Common myeloid progenitor, CD34-positive (primary cell): ENCODE data around the gene ST7.

Experiments
- CTCF ChIA-PET: fragments of 350-600 bp; sonication (Branson Sonifier 250); formaldehyde crosslinking; loops from one replicate; lab custom pipeline; 2021; ENCODE audit warnings: antibody characterized with exemption; lab: Charles Lee
- POLR2A ChIA-PET: fragments of 350-600 bp; sonication (Branson Sonifier 250); formaldehyde crosslinking; loops from one replicate; lab custom pipeline; 2021; ENCODE audit warnings: antibody characterized with exemption; lab: Charles Lee
- DNase-seq, 3 donors: peaks; one replicate each; pipeline versions ENCODE4 v3.0.0 to v3.0.0-alpha.2; 2013
- H3K27ac ChIP-seq, 2 experiments: 1 replicate in 1 of 2; 2 replicates in 1 of 2; pipeline ENCODE4 v1.7.0; 2013; ENCODE audit warnings: inconsistent platforms in 2 of 2, low read length in 2 of 2, mild to moderate bottlenecking in 2 of 2, low read depth in 1 of 2, moderate library complexity in 1 of 2; ENCODE audit not compliant: severe bottlenecking in 2 of 2, insufficient read depth in 1 of 2, poor library complexity in 1 of 2
- H3K27me3 ChIP-seq, 5 experiments: replicated peaks in 2 of 5; 1 replicate in 3 of 5; 2 replicates in 2 of 5; pipeline versions ENCODE4 v1.6.1 to v1.7.0; 2013; ENCODE audit warnings: low read length in 4 of 5, mild to moderate bottlenecking in 2 of 5, moderate library complexity in 2 of 5, inconsistent platforms in 1 of 5; ENCODE audit not compliant: insufficient read depth in 5 of 5, control insufficient read depth in 4 of 5
- H3K36me3 ChIP-seq, 4 experiments: 1 replicate in 2 of 4; 2 replicates in 2 of 4; pipeline versions ENCODE4 v1.6.1 to v1.7.0; 2013; ENCODE audit warnings: low read length in 3 of 4, control low read depth in 1 of 4, mild to moderate bottlenecking in 1 of 4; ENCODE audit not compliant: control insufficient read depth in 4 of 4, insufficient read depth in 4 of 4
- H3K4me1 ChIP-seq, 4 experiments: 1 replicate in 3 of 4; 2 replicates in 1 of 4; pipeline versions ENCODE4 v1.6.1 to v1.7.1; 2013; ENCODE audit warnings: low read length in 3 of 4, mild to moderate bottlenecking in 3 of 4, control low read depth in 1 of 4, inconsistent platforms in 1 of 4, moderate library complexity in 1 of 4; ENCODE audit not compliant: control insufficient read depth in 4 of 4, insufficient read depth in 4 of 4; ENCODE audit errors: control extremely low read depth in 1 of 4
- H3K4me3 ChIP-seq, 7 experiments: 1 replicate in 4 of 7; 2 replicates in 3 of 7; pipeline versions ENCODE4 v1.5.1 to v1.7.0; 2013; ENCODE audit warnings: mild to moderate bottlenecking in 7 of 7, low read length in 6 of 7, moderate library complexity in 6 of 7, inconsistent platforms in 2 of 7, low read depth in 2 of 7, control low read depth in 1 of 7; ENCODE audit not compliant: insufficient read depth in 4 of 7, control insufficient read depth in 1 of 7; ENCODE audit errors: extremely low read depth in 1 of 7
- H3K9me3 ChIP-seq, 5 experiments: 1 replicate in 4 of 5; 2 replicates in 1 of 5; pipeline versions ENCODE4 v1.6.1 to v1.7.1; 2013; ENCODE audit warnings: low read length in 4 of 5, mild to moderate bottlenecking in 2 of 5, inconsistent platforms in 1 of 5, low read depth in 1 of 5, moderate library complexity in 1 of 5; ENCODE audit not compliant: control insufficient read depth in 4 of 5, insufficient read depth in 2 of 5; ENCODE audit errors: control extremely low read depth in 1 of 5
- WGBS: methylation state at CpG from one replicate; pipeline ENCODE4 v1.1.5; 2013; ENCODE audit not compliant: insufficient coverage; 5-methylcytosine and 5-hydroxymethylcytosine counted together

ST7 gene

DNA sequence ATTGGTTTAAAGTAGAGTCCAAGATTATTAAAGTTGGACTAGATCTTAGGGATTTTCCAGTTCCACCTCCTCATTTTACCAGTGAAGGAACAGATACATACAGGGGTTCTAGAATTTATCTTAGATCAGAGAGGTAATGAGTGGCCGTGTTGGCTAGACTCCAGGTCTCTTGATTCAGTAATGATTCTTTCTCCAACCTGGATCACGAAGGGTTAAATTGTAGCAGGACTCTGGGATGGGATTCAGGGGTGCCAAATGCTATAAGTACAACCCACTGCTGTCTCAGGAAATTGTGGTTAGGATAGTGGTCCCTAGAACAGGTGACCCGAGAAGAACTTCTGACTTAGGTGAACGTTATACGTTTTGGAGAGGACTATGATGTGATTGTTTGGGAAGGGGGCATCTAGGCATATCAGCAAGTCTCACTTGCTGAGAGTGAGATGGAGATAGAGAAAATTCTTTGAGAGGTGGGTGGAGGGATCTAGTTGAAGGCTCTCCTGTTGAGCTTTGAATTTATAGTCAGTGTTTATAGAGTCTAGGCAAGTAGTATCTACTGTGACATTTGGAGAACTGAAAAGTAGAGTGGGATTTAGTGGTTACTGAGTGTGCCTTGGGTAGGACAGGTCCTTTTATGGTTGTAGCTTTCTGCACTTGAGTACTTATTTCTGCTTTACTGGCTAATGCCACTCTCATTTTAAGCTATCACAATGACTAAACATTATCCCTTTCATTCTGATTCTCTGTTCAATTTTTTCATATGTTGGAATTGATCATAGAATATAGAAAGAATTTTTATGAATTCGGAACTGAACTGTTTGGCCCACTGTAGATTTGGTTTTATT, 58.3 kb downstream of the ST7 start:
- POLR2A ChIA-PET, result no interaction called here
- H3K27ac ChIP-seq, result no peak overlapping the region
- H3K27me3 ChIP-seq, result no peaks in the 10 kb centered on the region
- no peak overlapping the region for H3K4me3 ChIP-seq
- H3K36me3 ChIP-seq, result no peaks in the 10 kb centered on the region
- peaks cover 11 to 59% (median 43%) of the 10 kb centered on the region in 4 experiments for H3K4me1 ChIP-seq
- H3K9me3 ChIP-seq, result no peaks in the 10 kb centered on the region
- DNase-seq, result peak in 2 of 3 donors; percentile 46 to 64
- CTCF ChIA-PET, result interaction anchor here (0.7 to 9.4 kb wide), 16 partner anchors 11 to 120 kb away, joined by 3 to 87 read pairs (median 5); no protein-coding TSS in a partner anchor
- 42% methylated on average over 4 of the region's 6 CpGs for WGBS

DNA sequence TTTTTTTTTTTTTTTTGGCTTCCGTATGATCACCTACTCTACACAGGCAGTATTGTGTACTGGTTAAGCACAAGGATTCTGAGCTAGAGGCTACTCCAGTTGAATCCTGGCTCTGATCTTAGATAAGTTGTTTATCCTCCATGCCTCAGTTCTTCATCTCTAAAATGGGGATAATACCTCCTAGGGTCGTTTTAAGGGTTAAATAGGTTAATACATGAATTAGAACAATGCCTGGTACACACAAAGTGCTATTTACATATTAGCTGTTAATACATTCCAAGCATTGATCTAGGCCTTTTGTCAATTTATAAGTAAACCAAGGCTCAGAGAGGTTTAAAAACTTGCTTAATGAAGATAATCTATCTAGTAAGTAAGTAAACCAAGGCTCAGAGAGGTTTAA, 59.0 kb downstream of the ST7 start:
- Histone ChIP-seq H3K9me3 (no peaks in the 10 kb centered on the region), H3K4me1 (peaks cover 11 to 63% (median 45%) of the 10 kb centered on the region in 4 experiments), H3K36me3 (no peaks in the 10 kb centered on the region), H3K27me3 (no peaks in the 10 kb centered on the region), H3K27ac (no peak overlapping the region), H3K4me3 (no peak overlapping the region)
- ChIA-PET CTCF (interaction anchor here (0.8 to 9.4 kb wide), 12 partner anchors 11 to 119 kb away, joined by 3 to 87 read pairs (median 6); no protein-coding TSS in a partner anchor), POLR2A (no interaction called here)
- no peak for DNase-seq
- no CpG with 5 or more reads among the region's 2 CpGs for WGBS

DNA sequence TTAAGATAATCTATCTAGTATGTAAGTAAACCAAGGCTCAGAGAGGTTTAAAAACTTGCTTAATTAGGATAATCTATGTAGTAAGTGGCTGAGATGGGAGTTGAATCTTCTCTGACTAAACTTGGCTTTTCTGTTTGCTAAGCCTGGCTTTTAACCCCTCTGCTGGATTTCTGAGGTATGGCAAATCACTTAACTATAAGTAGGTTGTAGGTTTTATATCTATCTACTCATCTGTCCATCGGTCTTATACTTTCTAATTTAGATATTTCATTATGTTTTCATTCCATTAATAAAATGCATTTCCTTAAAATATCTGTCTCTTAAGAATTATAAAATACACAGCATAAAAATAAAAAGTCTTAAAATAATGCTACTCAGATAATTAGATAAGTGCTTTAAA, 59.4 kb downstream of the ST7 start:
- no CpG with 5 or more reads among the region's 1 CpG for WGBS

DNA sequence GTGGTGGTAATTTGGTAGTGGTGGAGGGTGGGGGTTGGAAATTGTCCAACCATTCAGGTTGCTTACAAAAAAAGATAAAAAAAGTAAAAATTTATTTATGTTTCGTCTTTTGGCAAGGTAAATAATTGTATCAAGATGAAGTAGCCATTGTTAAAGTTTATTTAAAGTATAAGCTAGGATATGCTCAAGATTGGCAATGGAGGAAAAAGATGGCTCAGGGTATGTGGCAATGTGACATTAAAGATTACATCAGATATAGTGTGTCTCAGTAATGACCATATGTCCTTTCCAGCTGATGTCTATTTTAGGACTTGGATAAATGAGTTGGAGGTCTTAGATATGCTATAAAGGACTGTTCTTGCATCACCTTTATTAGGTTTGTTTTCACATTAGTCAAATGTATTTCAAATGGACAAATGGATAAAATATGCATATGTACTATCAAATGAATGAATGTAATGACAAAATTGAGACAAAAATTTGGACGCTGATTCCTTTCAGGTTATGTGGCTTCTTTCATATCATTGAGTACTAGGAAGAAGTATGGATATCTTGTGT, 60.9 kb downstream of the ST7 start:
- ChIA-PET POLR2A (no interaction called here), CTCF (interaction anchor here (2.8 to 9.4 kb wide), 3 partner anchors 9 to 29 kb away, joined by 23 to 87 read pairs (median 24); no protein-coding TSS in a partner anchor)
- Histone ChIP-seq H3K36me3 (no peaks in the 10 kb centered on the region), H3K4me3 (peak overlapping the region in 2 of 7 experiments; percentile 12 to 57), H3K27ac (peak overlapping the region in 1 of 2 experiments; percentile 77), H3K27me3 (no peaks in the 10 kb centered on the region), H3K4me1 (peaks cover 6 to 56% (median 35%) of the 10 kb centered on the region in 4 experiments), H3K9me3 (no peaks in the 10 kb centered on the region)
- 82% methylated on average over 1 of the region's 2 CpGs for WGBS
- DNase-seq, result peak in 2 of 3 donors; percentile 6 to 37

More for the DNA sequence above, 59.4 kb downstream of the ST7 start:
- H3K27me3 ChIP-seq, result no peaks in the 10 kb centered on the region
- no peak overlapping the region for H3K4me3 ChIP-seq
- ChIA-PET CTCF (interaction anchor here (0.9 to 9.4 kb wide), 12 partner anchors 11 to 118 kb away, joined by 3 to 87 read pairs (median 6); no protein-coding TSS in a partner anchor), POLR2A (no interaction called here)
- peaks cover 9 to 62% (median 43%) of the 10 kb centered on the region in 4 experiments for H3K4me1 ChIP-seq
- no peaks in the 10 kb centered on the region for H3K9me3 ChIP-seq
- no peaks in the 10 kb centered on the region for H3K36me3 ChIP-seq
- DNase-seq, result peak; percentile 57 to 78 (median 76)
- H3K27ac ChIP-seq, result no peak overlapping the region

DNA sequence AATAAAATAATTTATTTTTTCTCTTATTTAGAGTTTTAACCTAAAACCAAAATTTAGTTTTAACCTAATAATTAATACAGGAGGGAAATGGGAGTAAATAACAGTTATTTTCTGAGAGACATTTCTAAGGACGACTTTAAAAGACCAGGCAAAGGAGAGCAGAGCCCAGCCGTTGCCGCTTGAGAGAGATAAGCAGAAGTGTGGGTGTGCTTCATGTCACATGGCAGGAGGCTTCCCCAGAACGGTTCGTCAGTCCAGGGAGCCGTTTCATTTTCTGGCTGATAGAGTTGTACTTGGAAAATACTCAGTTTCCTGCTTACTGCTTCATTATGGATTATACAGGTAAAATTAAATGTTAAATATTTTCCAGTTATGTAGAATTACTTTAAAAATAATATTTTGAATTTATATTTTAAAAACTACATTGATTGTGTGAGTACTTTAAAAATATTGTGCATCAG, 61.4 kb downstream of the ST7 start:
- ChIA-PET POLR2A (no interaction called here), CTCF (interaction anchor here (9.4 kb wide), 1 partner anchor 25 kb away, joined by 87 read pairs; no protein-coding TSS in a partner anchor)
- H3K36me3 ChIP-seq, result no peaks in the 10 kb centered on the region
- 3% methylated on average over 3 of the region's 6 CpGs for WGBS
- H3K4me1 ChIP-seq, result peaks cover 6 to 50% (median 31%) of the 10 kb centered on the region in 4 experiments
- no peaks in the 10 kb centered on the region for H3K27me3 ChIP-seq
- peak; percentile 64 to 89 (median 80) for DNase-seq
- H3K27ac ChIP-seq, result peak overlapping the region in 1 of 2 experiments; percentile 77
- peak overlapping the region in 3 of 7 experiments; percentile 12 to 57 (median 53) for H3K4me3 ChIP-seq
- no peaks in the 10 kb centered on the region for H3K9me3 ChIP-seq

DNA sequence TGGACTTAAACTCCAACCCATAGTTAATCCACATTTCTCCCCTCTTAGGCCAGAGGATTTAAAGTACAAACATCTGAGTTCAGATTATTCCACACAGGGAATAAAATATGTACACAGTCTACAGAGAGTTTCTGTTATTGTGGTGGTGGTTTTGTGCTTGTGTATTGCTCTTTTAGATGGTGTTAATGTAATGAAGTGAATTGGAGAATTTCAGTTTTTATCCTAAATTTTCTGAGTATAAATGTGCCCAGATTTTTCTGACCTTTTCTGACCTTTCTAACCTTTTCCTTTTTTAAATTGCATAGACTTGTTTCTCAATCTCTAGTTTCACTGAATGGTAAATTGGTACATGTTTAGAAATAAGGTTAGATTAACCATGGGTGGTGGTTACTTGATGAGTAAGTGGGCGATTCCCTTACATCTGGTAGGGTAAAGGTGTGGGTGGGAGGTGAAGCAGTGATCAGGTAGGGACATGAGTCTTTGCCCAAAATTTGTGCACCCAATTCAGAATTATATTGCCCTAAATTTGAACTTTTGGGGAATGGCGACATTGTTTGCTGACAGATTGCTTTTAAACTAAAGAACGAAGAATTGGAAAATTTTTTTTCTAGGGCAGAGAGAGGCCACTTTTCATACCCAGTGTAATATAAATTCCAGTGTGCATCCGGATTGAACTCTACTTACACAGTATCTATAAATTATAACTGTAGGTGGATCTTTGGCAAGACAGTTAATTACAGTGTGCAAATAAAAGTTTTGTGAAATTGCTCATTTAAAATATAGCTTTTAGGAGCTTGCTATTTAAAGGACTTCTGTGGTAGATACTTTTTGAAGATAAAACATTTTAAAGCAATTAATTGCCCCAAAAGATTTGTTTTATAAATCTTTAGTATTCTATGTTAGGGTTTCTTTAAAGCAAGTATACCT, 62.2 kb downstream of the ST7 start:
- POLR2A ChIA-PET, result no interaction called here
- Histone ChIP-seq H3K27ac (peak overlapping the region in 1 of 2 experiments; percentile 77), H3K36me3 (no peaks in the 10 kb centered on the region), H3K4me3 (peak overlapping the region in 3 of 7 experiments; percentile 12 to 57 (median 53)), H3K4me1 (peaks cover 6 to 42% (median 24%) of the 10 kb centered on the region in 4 experiments), H3K27me3 (no peaks in the 10 kb centered on the region), H3K9me3 (no peaks in the 10 kb centered on the region)
- CTCF ChIA-PET, result no interaction called here
- 88% methylated on average over 1 of the region's 4 CpGs for WGBS
- DNase-seq, result no peak
